ENCODE measurements around the gene ITGB3. TPM values are rescaled to one million over a fixed set of nuclear protein-coding genes. Genes with fewer than 3 reads are reported as not detected.

ITGB3 gene
- total and polyA plus RNA-seq, 10 donors = 0.30 to 56.0 (median 31.1) TPM

GRCh38 chr17:47240806-47241205 is 12.8 kb upstream of the ITGB3 start:
- no peak overlapping the region for H3K4me3 ChIP-seq
- intact Hi-C loops (cut with DNase I; ENCODE audit: low total_unique reads) = no loop called here
- H3K4me1 ChIP-seq = peaks cover 12 to 23% (median 19%) of the 10 kb centered on the region in 6 donors
- no peaks in the 10 kb centered on the region for H3K27me3 ChIP-seq (replicated peaks in 1 of 7)
- H3K36me3 ChIP-seq = no peaks in the 10 kb centered on the region
- TF ChIP-seq CTCF (IDR thresholded peaks at IDR 0.05 in 8 of 11, conservative IDR thresholded peaks at IDR 0.05 in 3 of 11) (no peak), POLR2A (IDR thresholded peaks at IDR 0.05) (no peak)
- DNase-seq = no peak
- peak overlapping the region in 5 of 8 donors; percentile 64 to 81 (median 67) for H3K27ac ChIP-seq
- peaks cover 0 to 13% (median 4%) of the 10 kb centered on the region in 8 donors for H3K9me3 ChIP-seq
- WGBS, 5 donors = 62 to 71% (median 68%) methylated on average over 3 of the region's 3 CpGs

GRCh38 chr17:47242648-47243047 is 11.0 kb upstream of the ITGB3 start:
- Histone ChIP-seq H3K27ac (no peak overlapping the region), H3K4me3 (no peak overlapping the region), H3K27me3 (replicated peaks in 1 of 7) (no peaks in the 10 kb centered on the region), H3K4me1 (peaks cover 12 to 23% (median 19%) of the 10 kb centered on the region in 6 donors), H3K9me3 (no peaks in the 10 kb centered on the region), H3K36me3 (no peaks in the 10 kb centered on the region)
- intact Hi-C loops (cut with DNase I; ENCODE audit: low total_unique reads) = no loop called here
- no peak for DNase-seq
- WGBS, 5 donors = 85 to 98% (median 96%) methylated on average over 2 of the region's 2 CpGs
- TF ChIP-seq POLR2AphosphoS5 (IDR thresholded peaks at IDR 0.05) (no peak), POLR2A (IDR thresholded peaks at IDR 0.05) (no peak), CTCF (IDR thresholded peaks at IDR 0.05 in 8 of 11, conservative IDR thresholded peaks at IDR 0.05 in 3 of 11) (no peak)

GRCh38 chr17:47243737-47244598 is 9.7 kb upstream of the ITGB3 start:
- Histone ChIP-seq H3K27ac (peak overlapping the region in 1 of 8 donors; percentile 21), H3K4me1 (peaks cover 12 to 23% (median 19%) of the 10 kb centered on the region in 6 donors), H3K9me3 (no peaks in the 10 kb centered on the region), H3K36me3 (no peaks in the 10 kb centered on the region), H3K27me3 (replicated peaks in 1 of 7) (no peaks in the 10 kb centered on the region), H3K4me3 (no peak overlapping the region)
- WGBS, 5 donors = 67 to 78% (median 73%) methylated on average over 9 of the region's 9 CpGs
- TF ChIP-seq CTCF (IDR thresholded peaks at IDR 0.05 in 8 of 11, conservative IDR thresholded peaks at IDR 0.05 in 3 of 11) (peak in 2 of 11 experiments; percentile 2 to 18), POLR2AphosphoS5 (IDR thresholded peaks at IDR 0.05) (no peak), POLR2A (IDR thresholded peaks at IDR 0.05) (no peak)
- DNase-seq = no peak
- intact Hi-C loops (cut with DNase I; ENCODE audit: low total_unique reads) = no loop called here

GRCh38 chr17:47244697-47245096 is 8.9 kb upstream of the ITGB3 start:
- intact Hi-C loops (cut with DNase I; ENCODE audit: low total_unique reads) = no loop called here
- peak overlapping the region in 1 of 8 donors; percentile 21 for H3K27ac ChIP-seq
- H3K4me1 ChIP-seq = peaks cover 10 to 20% (median 14%) of the 10 kb centered on the region in 6 donors
- no peaks in the 10 kb centered on the region for H3K36me3 ChIP-seq
- 85 to 96% (median 90%) methylated on average over 2 of the region's 2 CpGs for WGBS, 5 donors
- TF ChIP-seq POLR2AphosphoS5 (IDR thresholded peaks at IDR 0.05) = no peak
- no peaks in the 10 kb centered on the region for H3K9me3 ChIP-seq
- no peak overlapping the region for H3K4me3 ChIP-seq
- no peaks in the 10 kb centered on the region for H3K27me3 ChIP-seq (replicated peaks in 1 of 7)
- DNase-seq = no peak

Measured in spleen (tissue), 11 donors.